Omental fat pad (tissue), 4 donors: ENCODE results near the gene RNF167. TPM values are rescaled to one million over a fixed set of nuclear protein-coding genes. Genes with fewer than 3 reads are reported as not detected.

ENCODE experiments used
- ATAC-seq: fragments of 150-250 bp; one replicate; pipeline ENCODE4 v1.9.1; 2016; ENCODE audit warnings: mild to moderate bottlenecking, moderate library complexity; ENCODE audit not compliant: low FRiP score
- DNase-seq: peaks from one replicate; pipeline ENCODE4 v3.0.0-alpha.2; 2019; ENCODE audit warnings: low spot score
- total RNA-seq, 4 donors: library from RNA; depleted of rRNA; stranded (reverse); fragments of >200 nt; gene quantifications; one replicate each; pipeline ENCODE4 v1.1.0, GENCODE V29; 2016
- TF ChIP-seq, protein P1 (sequence below), 3 donors: fragments of 450-650 bp; IDR thresholded peaks; one replicate each; pipeline ENCODE4 v1.5.1; 2016 to 2017; ENCODE audit warnings: antibody characterized with exemption in 3 of 3, mild to moderate bottlenecking in 3 of 3, moderate library complexity in 2 of 3

Gene RNF167
- total RNA-seq, 4 donors from 2014 or later, result 24.5 to 34.4 (median 32.0) TPM

DNA sequence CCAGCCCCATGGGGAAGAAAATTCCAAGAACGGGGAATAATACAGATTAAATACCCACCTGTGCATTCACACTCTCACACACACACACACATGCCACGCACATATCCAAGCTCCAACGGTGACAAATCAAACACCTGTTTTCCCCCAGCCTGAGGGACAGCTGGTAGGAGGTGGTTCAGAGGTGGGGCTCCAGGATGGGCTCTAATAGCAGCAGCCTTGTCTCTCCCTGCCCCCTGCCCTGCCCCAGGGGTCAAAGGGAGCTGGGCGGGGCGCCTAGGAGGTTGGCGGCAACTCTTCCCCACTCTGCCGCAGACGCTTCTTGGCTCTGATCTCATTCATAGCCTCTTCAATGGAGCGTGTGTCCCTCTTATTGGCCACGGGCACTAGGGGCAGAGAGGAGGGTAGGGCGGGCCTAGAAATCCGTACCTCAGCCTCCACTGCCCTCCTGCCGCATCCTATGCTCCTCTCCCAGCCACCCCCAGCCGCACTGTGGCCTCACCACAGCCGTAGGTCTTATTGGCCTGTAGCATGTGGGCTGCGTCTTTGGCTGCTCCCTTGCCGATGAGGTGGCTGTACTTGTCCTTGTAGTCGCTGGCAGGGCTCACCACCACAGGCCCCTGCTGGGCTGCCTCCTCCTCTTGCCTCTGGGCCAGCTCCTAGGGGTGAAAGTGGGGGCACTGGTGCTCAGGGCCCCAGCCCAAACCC is 19.3 kb downstream of the RNF167 start:
- no peak for DNase-seq
- ATAC-seq, result no peak
- TF ChIP-seq, protein P1, sequence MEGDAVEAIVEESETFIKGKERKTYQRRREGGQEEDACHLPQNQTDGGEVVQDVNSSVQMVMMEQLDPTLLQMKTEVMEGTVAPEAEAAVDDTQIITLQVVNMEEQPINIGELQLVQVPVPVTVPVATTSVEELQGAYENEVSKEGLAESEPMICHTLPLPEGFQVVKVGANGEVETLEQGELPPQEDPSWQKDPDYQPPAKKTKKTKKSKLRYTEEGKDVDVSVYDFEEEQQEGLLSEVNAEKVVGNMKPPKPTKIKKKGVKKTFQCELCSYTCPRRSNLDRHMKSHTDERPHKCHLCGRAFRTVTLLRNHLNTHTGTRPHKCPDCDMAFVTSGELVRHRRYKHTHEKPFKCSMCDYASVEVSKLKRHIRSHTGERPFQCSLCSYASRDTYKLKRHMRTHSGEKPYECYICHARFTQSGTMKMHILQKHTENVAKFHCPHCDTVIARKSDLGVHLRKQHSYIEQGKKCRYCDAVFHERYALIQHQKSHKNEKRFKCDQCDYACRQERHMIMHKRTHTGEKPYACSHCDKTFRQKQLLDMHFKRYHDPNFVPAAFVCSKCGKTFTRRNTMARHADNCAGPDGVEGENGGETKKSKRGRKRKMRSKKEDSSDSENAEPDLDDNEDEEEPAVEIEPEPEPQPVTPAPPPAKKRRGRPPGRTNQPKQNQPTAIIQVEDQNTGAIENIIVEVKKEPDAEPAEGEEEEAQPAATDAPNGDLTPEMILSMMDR (IDR thresholded peaks at IDR 0.05), result no peak

DNA sequence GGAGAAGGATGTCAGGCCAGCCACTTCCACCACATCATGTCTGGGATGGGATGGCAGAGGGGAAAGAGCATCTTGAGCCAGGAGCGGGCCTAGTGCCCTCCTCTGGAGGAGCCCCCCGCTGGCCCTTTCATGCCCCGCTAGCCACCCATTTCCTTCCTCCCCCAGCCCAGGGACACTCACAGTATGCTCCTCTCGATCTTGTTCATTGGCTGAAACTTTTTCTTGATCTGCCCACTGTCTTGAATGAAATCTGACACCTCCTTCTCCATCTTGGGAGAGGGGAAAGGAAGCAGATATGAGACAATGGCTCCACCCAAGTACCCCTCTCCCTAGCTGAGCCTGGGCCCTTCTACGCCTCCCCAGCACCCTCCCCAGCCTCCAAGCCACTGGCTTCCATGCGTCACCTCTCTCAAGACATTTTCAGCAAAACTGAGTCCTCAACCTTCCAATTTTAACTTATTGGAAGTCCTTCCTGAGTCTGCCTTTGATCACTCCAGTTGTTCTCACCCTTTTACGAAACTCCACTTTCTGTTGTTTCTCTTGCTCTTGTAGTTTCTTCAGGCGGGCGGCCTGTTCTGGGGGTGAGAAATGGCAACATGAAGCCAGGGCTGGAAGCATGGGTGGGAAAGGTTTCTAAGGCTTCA is 20.3 kb downstream of the RNF167 start:
- ATAC-seq, result no peak
- TF ChIP-seq, protein P1 (IDR thresholded peaks at IDR 0.05), result no peak
- DNase-seq, result no peak

DNA sequence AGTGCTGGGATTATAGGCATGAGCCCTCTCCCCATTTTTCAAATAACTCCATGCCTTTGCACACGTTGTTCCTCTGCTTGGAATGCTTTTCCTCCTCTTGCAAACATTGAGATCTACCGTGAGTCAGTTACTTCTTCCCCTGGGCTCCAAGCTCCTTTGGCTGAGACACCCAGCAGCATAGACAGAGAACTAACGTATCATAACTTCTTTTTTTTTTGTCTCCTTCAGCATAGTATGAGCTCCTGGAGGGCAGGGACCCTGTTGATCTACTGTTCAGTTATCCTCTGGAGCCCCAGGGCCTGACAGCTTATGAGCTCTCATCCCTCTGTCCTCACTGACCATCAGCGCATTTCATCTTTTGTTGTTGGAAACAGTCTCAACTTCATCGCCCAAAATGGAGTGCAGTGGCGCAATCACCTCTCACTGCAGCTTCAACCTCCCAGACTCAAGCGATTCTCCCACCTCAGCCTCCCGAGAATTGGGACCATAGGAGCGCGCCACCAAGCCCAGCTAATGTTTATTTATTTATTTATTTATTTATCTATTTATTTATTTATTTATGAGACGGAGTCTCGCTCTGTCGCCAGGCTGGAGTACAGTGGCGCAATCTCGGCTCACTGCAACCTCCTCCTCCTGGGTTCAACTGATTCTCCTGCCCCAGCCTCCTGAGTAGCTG is 25.4 kb downstream of the RNF167 start:
- no peak for ATAC-seq
- no peak for DNase-seq
- TF ChIP-seq, protein P1 (IDR thresholded peaks at IDR 0.05), result no peak

DNA sequence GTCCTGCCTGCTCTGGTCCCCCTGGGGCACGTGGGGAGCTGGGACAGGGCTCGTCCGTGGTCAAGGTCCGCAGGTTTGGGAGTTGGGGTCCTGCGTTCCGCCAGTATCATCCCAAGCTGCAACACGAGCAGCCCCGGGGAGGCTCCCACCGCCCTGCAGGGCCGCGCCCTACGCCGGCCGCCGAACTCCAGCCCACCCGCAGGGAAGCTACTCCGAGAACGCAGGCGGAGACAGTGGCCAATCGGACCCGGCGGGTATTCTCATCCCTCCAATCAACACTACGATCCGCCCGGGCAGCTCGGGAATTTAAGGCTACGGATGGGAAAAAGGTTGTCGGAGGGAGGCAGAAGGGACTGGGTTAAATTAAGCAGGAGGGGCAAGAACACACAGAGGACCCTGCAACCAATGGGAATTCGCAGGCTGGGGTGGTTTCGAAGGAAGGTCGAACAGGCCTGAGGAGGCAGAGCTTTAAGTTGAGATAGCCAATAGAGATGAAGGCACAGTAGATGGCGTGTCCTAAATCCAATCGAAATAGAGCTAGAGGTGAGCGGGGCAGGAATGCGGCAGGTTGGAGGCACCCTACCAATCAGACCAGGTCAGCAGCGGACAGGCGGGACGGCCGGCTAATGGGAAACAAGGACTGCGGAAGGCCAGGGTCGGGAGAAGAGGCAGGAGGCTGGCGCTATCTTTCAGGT is 26.9 kb downstream of the RNF167 start:
- DNase-seq (peak; percentile 89), ATAC-seq (peak; percentile 93)
- TF ChIP-seq, protein P1 (IDR thresholded peaks at IDR 0.05), result no peak

DNA sequence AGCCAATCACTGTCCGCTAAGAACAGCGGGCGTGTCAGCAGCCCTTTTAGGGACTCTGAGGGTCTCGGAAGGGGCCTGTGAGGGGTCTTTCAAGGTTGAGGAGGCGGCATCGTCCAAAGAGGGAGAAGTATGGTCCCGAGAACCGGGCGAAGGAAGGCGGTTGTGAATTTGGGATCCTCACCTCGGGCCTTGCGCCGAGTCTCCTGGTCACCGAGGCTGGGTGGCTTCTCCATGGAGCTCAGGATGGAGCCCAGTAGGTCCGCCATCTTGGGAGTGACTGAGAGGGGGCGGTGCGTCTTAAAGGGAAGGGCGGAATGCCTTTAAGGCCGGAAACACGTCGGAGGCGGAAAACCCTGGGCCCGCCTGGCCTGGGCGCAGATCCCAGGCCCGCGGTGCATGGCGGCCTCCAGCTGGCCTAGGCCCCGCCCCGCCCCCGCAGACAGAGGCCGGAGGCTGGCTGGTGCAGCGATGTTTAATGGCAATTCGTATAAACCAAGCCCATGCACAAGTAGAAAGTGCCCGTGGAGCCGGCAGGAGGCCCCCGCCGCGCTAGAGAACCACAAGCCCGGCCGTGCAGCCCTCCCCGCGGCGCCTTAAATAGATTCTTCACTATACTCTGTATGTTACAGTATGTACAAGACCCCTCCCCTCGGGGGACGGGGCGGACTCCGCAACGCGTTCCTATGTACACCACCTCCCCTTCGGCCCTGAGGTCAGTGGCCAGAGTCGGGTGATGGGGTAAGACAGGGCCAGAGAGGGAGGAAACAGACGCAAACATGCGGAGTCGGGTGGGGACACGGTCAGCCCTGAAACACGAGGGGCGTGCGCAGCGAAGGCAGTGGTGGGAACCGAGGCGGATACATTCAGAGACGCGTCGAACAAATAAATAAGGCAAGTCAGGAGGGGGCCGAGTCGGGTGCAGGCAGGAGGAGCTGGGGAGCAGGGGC is 27.7 kb downstream of the RNF167 start, which contains the start of gene SPAG7:
Gene SPAG7 (minus strand): TSS at position 279 of the 947 bp plus-strand sequence. CDS start 13 bp downstream, at position 266.
- TF ChIP-seq, protein P1 (IDR thresholded peaks at IDR 0.05), result no peak
- DNase-seq, result peak; percentile 79
- ATAC-seq, result peak; percentile 87
